ENCODE results near the gene ITPA.
"Not testable (repeated sequence)": the region's sequence is repeated elsewhere in the genome, so short reads cannot be mapped to it uniquely, and the experiment has no call there.

The ITPA gene

DNA sequence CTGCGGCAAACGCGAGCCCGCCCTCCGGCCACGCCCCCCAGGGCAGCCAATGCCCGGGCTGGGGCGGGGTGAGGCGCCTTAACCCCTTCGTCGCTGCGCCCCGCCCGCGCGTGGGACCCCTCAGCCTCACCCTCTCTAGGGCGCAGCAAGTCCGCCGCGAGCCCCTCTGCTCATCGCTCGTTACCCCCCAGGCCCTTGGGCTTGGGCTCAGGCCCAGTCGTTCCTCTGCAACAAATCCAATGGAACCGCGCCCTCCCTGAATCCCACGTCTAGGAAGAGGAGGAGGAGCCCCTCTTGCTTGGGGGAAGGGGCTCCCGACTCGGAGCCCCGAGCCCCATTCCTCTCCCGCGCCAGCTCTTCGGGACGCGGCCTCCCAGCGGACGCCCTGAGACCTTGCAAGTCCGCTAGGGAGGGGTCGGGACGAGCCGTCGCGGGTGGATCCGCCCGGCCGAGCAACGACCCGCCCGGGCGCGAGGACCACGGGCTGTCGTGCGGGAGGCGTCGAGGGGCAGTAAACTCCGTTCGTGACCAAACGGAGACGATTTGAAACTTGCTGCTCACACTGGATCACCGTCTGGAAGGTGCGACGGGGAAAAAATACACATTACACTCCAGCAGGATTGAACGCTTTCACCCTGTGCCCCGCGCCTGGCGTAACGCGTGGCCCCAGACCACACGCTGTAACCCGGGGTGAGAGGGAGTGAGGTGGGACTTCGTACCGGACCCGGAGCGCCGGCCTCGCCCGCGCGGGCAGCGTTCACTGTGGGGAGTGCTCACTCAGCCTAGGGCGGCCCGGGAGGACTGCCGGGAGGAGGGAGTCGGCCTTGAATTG, 35.5 kb upstream of the ITPA start:
- peak overlapping the region; percentile 40 for H3K27ac ChIP-seq
- CTCF ChIA-PET = no interaction called here
- TF ChIP-seq, protein P1, sequence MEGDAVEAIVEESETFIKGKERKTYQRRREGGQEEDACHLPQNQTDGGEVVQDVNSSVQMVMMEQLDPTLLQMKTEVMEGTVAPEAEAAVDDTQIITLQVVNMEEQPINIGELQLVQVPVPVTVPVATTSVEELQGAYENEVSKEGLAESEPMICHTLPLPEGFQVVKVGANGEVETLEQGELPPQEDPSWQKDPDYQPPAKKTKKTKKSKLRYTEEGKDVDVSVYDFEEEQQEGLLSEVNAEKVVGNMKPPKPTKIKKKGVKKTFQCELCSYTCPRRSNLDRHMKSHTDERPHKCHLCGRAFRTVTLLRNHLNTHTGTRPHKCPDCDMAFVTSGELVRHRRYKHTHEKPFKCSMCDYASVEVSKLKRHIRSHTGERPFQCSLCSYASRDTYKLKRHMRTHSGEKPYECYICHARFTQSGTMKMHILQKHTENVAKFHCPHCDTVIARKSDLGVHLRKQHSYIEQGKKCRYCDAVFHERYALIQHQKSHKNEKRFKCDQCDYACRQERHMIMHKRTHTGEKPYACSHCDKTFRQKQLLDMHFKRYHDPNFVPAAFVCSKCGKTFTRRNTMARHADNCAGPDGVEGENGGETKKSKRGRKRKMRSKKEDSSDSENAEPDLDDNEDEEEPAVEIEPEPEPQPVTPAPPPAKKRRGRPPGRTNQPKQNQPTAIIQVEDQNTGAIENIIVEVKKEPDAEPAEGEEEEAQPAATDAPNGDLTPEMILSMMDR (conservative IDR thresholded peaks at IDR 0.05; ENCODE audit: low read depth) = no peak; the same call in 1 of the 2 replicates
- DNase-seq (ENCODE audit: low spot score) = peak; percentile 94
- POLR2A ChIA-PET (ENCODE audit: low non-redundant PET) = no interaction called here

DNA sequence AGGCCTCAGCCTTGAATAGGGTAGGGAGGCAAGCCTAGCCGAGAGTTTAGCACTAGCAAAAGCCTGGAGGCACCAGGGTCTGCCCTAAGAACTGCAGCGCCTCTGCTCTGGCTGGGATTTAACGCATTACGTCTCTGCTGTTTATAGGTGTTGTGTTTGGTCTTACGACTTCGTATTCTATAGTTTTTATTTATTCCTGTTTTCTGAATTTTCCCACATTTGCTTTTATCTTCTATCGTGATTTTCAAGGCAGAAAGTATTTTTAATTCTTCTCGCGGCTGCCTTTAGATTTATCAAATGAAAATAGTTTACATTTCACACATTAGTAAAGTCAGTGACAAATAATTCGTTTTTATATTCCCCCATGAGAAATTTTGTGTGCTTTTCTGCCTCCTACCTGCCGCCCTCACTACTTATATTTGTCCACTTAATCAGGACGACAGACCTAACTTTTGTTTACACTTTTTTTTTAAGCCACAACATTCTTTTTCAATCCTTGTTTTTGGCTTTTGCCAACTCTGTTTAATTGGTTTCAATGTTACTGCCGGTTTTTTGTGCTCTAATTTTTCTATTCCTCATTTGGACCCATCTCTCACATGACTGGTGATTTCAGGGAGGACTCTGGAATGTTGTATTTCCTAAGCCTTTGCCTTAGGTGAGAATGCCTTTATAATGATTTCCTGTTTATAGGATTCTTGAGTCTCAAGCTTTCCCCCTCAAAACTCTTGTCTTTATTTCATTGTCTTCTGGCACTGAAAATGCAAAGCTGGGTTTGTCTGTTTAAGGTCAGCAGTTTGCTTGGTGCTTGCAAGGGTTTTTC, 34.6 kb upstream of the ITPA start:
- no peak for DNase-seq (ENCODE audit: low spot score)
- H3K27ac ChIP-seq = peak overlapping the region; percentile 40
- ChIA-PET POLR2A (ENCODE audit: low non-redundant PET) (no interaction called here), CTCF (no interaction called here)
- TF ChIP-seq, protein P1 (conservative IDR thresholded peaks at IDR 0.05; ENCODE audit: low read depth) = no peak

DNA sequence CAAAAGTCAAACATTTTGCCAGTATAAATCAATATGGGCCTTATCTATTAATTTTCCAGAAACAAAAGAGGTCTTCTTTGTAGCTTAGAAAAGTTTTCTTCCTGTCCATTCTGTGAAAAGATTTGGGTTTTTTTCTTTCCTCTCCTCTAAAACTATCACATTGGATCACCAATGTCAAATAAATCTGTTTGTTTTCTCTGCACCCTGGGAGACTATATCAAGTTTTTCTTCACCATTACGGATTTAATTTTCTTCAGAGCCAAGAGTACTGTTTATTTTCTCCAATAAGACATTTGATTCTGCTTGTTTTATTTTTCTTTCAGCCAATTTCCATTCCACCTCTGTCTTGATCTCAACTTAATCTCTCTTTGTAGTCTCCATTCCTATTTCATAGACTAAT, 34.0 kb upstream of the ITPA start:
- POLR2A ChIA-PET (ENCODE audit: low non-redundant PET) = no interaction called here
- DNase-seq (ENCODE audit: low spot score) = no peak
- CTCF ChIA-PET = no interaction called here
- TF ChIP-seq, protein P1 (conservative IDR thresholded peaks at IDR 0.05; ENCODE audit: low read depth) = no peak
- no peak overlapping the region for H3K27ac ChIP-seq

DNA sequence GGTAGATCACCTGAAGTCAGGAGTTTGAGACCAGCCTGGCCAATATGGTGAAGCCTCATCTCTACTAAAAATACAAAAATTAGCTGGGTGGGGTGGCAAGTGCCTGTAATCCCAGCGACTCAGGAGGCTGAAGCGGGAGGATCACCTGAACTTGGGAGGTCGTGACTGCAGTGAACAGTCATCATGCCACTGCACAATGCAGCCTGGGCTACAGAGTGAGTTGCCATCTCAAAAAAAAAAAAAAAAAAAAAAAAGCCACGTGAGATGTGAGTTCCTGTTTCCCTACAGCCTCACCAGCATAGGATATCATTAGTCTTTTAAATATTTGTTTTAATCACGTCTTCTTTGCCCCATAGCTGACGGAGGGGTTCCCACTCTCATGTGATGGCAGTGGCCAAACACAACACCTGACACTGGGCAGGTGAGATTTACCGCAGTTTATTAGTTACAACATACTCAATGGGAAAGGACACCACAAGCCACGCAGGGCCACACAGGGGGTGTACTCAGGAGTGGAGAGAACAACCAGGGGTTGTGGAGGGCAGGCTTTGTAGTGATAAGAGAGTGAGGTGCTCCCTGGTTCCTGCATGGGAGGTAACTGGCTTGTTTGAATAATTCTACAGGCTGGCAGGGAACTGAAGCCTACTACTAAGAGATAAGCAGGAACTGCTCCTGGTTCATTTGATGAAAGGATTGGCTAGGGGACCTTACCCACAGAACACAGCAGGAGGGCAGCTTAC, 31.4 kb upstream of the ITPA start:
- no peak for DNase-seq (ENCODE audit: low spot score)
- no peak overlapping the region for H3K27ac ChIP-seq
- TF ChIP-seq, protein P1 (conservative IDR thresholded peaks at IDR 0.05; ENCODE audit: low read depth) = no peak
- POLR2A ChIA-PET (ENCODE audit: low non-redundant PET) = interaction anchor here (0.7 kb wide), 1 partner anchor 115 kb away, joined by 3 read pairs; no protein-coding TSS in a partner anchor
- CTCF ChIA-PET = interaction anchor here (0.6 to 1.1 kb wide), 2 partner anchors 25 to 32 kb away, joined by 3 read pairs; no protein-coding TSS in a partner anchor

DNA sequence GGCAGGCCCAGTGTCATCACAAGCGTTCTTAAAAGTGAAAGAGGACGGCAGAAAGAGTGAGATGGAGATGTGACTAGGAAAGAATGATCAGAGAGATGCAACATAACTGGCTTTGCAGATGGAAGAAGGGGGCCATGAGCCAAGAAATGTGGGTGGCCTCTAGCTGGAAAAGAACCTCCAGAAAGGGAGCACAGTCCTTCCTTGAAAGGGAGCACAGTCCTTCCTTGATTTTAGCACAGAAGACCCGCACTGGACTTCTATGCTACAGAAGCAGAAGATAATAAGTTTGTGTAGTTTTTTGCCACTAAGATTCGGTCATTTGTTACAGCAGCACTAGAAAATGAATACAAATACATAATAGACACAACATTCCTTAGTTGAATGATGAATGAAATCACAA, 29.0 kb upstream of the ITPA start:
- ChIA-PET CTCF (no interaction called here), POLR2A (ENCODE audit: low non-redundant PET) (no interaction called here)
- no peak for DNase-seq (ENCODE audit: low spot score)
- TF ChIP-seq, protein P1 (conservative IDR thresholded peaks at IDR 0.05; ENCODE audit: low read depth) = no peak
- no peak overlapping the region for H3K27ac ChIP-seq

DNA sequence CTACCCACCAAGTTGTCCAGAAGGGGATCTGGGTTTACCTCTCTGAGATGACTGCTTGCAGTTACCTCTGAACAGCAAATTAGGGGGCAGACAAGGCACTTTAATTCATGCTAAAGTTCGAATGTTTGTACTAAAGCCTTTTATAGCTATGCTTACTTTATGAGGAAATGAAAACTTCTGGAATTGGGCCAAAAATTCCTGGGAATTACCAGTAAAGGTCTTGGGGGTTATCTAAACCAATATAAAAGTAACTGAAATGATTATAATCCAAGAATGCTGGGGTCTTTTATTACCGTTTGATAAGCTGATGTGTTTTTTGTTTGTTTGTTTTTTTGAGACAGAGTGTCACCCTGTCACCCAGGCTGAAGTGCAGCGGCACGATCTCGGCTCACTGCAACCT, 28.0 kb upstream of the ITPA start:
- ChIA-PET POLR2A (ENCODE audit: low non-redundant PET) (no interaction called here), CTCF (no interaction called here)
- no peak for DNase-seq (ENCODE audit: low spot score)
- TF ChIP-seq, protein P1 (conservative IDR thresholded peaks at IDR 0.05; ENCODE audit: low read depth) = no peak
- no peak overlapping the region for H3K27ac ChIP-seq

DNA sequence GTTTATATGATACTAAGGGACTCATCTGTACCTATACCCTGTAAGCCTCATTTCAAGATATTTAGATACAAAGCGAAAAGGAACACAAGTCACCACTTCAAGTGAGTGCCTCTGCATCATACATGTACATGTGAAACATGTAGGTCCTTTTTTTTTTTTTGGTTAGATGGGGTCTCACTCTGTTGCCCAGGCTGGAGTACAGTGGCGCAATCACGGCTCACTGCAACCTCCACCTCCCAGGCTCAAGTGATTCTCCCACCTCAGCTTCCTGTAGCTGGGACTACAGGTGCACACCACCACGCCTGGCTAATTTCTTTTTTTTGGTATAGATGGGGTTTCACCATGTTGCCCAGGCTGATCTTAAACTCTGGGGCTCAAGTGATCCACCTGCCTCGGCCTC, 26.9 kb upstream of the ITPA start:
- DNase-seq (ENCODE audit: low spot score); CTCF ChIA-PET; H3K27ac ChIP-seq: not testable (repeated sequence)
- POLR2A ChIA-PET (ENCODE audit: low non-redundant PET) = interaction anchor here (0.7 kb wide), 1 partner anchor 1283 kb away, joined by 4 read pairs; no protein-coding TSS in a partner anchor

Data from RWPE1 (cell line).